Upper lobe of left lung (tissue), 4 donors: ENCODE results near the gene LRIG3.
"Not testable (repeated sequence)": the region's sequence is repeated elsewhere in the genome, so short reads cannot be mapped to it uniquely, and the experiment has no call there.

Experiments used
- CTCF ChIP-seq, 6 experiments: fragments of 450-650 bp in 4 of 6; fragments of 200-600 bp in 2 of 6; sonication (generic) in 2 of 6; IDR thresholded peaks; one replicate each; pipeline ENCODE4 v1.5.1; 2016 to 2019; ENCODE audit warnings: antibody characterized with exemption in 6 of 6
- EP300 ChIP-seq, 4 donors: sonication (generic); formaldehyde crosslinking; IDR thresholded peaks; one replicate each; pipeline ENCODE4 v1.5.1; 2017; ENCODE audit warnings: antibody characterized with exemption in 4 of 4, control low read depth in 2 of 4
- POLR2A ChIP-seq, 4 donors: fragments of 450-650 bp; IDR thresholded peaks; one replicate each; pipeline ENCODE4 v1.5.1; 2016 to 2017; ENCODE audit warnings: antibody characterized with exemption in 4 of 4, mild to moderate bottlenecking in 2 of 4
- POLR2AphosphoS5 ChIP-seq, 2 donors: sonication (generic); formaldehyde crosslinking; IDR thresholded peaks; one replicate each; pipeline ENCODE4 v1.5.1; 2017; ENCODE audit warnings: antibody characterized with exemption in 2 of 2

- TF ChIP-seq CTCF, POLR2AphosphoS5, POLR2A, EP300 (IDR thresholded peaks at IDR 0.05): not testable (repeated sequence)
Measured at GRCh38 chr12:58855630-58856029, 64.7 kb downstream of the LRIG3 start.
